ENCODE results near the gene SLC11A2.

The SLC11A2 gene

DNA sequence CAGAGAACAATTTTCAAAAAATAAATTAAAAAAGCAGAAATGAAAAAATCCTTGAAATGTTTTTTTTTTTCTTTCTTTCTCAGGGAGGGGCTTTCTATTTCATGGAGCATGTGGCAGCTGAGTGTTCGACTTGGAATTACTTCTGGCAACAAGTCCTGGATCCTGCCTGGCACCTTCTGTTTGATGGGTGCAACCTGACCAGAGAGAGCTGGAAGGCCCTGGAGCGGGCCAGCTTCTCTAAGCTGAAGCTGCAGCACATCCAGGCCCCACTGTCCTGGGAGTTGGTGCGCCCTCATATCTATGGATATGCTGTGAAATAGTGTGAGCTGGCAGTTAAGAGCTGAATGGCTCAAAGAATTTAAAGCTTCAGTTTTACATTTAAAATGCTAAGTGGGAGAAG, 96.4 kb downstream of the SLC11A2 start:
- peaks cover 19% of the 10 kb centered on the region for H3K79me2 ChIP-seq (ENCODE audit: control insufficient read depth, insufficient read depth, low read length, unreplicated experiment)
- H3K4me3 ChIP-seq (ENCODE audit: low read depth, low read length), result no peak overlapping the region
- peaks cover 20% of the 10 kb centered on the region for H3K4me1 ChIP-seq (ENCODE audit: control insufficient read depth, insufficient read depth, low read length, unreplicated experiment)
- H3K27ac ChIP-seq (ENCODE audit: low read depth, low read length), result no peak overlapping the region
- no peaks in the 10 kb centered on the region for H3K27me3 ChIP-seq (ENCODE audit: insufficient read depth, low read length)
- H3K36me3 ChIP-seq (ENCODE audit: insufficient read depth, low read length), result peaks cover 3% of the 10 kb centered on the region; the same call in 1 of the 2 replicates
- no peak overlapping the region for H2AFZ ChIP-seq (ENCODE audit: low read length, unreplicated experiment)

Measured in ACC112 (cell line).